ENCODE measurements around the gene SSR3. TPM values are rescaled to one million over a fixed set of nuclear protein-coding genes. Genes with fewer than 3 reads are reported as not detected.

Gene SSR3
- total RNA-seq, 1 experiment from 2014 or later: 178 TPM

- Histone ChIP-seq H3K36me3 (ENCODE audit: low read depth, low read length) (no peaks in the 10 kb centered on the region), H2AFZ (ENCODE audit: low read length) (no peak overlapping the region), H3K27ac (ENCODE audit: low read length) (no peak overlapping the region), H3K4me2 (ENCODE audit: low read length) (no peak overlapping the region), H3K9me3 (ENCODE audit: low read length) (no peaks in the 10 kb centered on the region), H3K27me3 (ENCODE audit: low read length) (0 out of 2 replicates have a peak, but pooled peaks cover 5% of the 10 kb centered on the region), H3K4me3 (ENCODE audit: low read length) (no peak overlapping the region), H3K9ac (ENCODE audit: low read length) (no peak overlapping the region), H3K4me1 (ENCODE audit: insufficient read depth, low read length) (no peaks in the 10 kb centered on the region), H3K9me2 (replicated peaks; ENCODE audit: low read length) (no peaks in the 10 kb centered on the region), H4K20me1 (ENCODE audit: low read length) (no peaks in the 10 kb centered on the region), H3K79me2 (ENCODE audit: low read length) (no peaks in the 10 kb centered on the region), H3F3A (ENCODE audit: low read length, unreplicated experiment) (no peaks in the 10 kb centered on the region)
- no TSS peak for BruUV-seq (replicated peaks)
- no peak for TF ChIP-seq CTCF (conservative IDR thresholded peaks at IDR 0.05; ENCODE audit: low read depth, low read length)
- POLR2A ChIA-PET (ENCODE audit: unreplicated experiment): no interaction called here
- DNase-seq: no peak
- CTCF ChIA-PET: no interaction called here
- intact Hi-C loops (cut with micrococcal nuclease): no loop called here
- no peak for ATAC-seq
Measured at GRCh38 chr3:156491192-156491591, 63.7 kb downstream of the SSR3 start.

Other genes with a start within 250 kb of the SSR3 start
- gene TIPARP, start 119.5 kb upstream of the SSR3 start, total RNA-seq (2014; rRNA removed): 84.7 and 85.5 TPM in 2 replicates